IMR-90 (cell line): ENCODE results near the gene FOXC1. TPM values are rescaled to one million over a fixed set of nuclear protein-coding genes. Genes with fewer than 3 reads are reported as not detected.

Experiments
- ATAC-seq: fragments of 200-7000 bp; cut with Tn5 transposase; 2 replicates; pipeline ENCODE4 v1.9.1; 2020; ENCODE audit warnings: low read depth, mild to moderate bottlenecking, moderate library complexity
- BruUV-seq: library from RNA; stranded (reverse); fragments of 400-500 nt; replicated peaks from 2 replicates; lab custom pipeline; 2021; lab: Mats Ljungman, UMichigan
- CTCF ChIA-PET: fragments of 300-600 bp; formaldehyde crosslinking; extraction: SDS; loops from one replicate; lab custom pipeline; 2021; ENCODE audit warnings: antibody characterized with exemption; lab: Yijun Ruan, JAX
- POLR2A ChIA-PET: fragments of 300-600 bp; sonication (Branson Sonifier 250); formaldehyde crosslinking; loops from one replicate; lab custom pipeline; 2022; ENCODE audit warnings: antibody characterized with exemption; ENCODE audit not compliant: unreplicated experiment; lab: Charles Lee
- DNase-seq: peaks from one replicate; pipeline ENCODE4 v3.0.0; 2013
- H2AFZ ChIP-seq: replicated peaks from 2 replicates; pipeline ENCODE3; 2013; ENCODE audit warnings: low read length, mild to moderate bottlenecking; ENCODE audit not compliant: poor library complexity
- H2AK5ac ChIP-seq: 2 replicates; pipeline ENCODE4 v1.6.1; 2013; ENCODE audit warnings: low read depth, low read length, inconsistent platforms
- H2AK9ac ChIP-seq: replicated peaks from 2 replicates; pipeline ENCODE3; 2013; ENCODE audit warnings: mild to moderate bottlenecking, low read depth, low read length, moderate library complexity; ENCODE audit not compliant: poor library complexity
- H2BK120ac ChIP-seq: 2 replicates; pipeline ENCODE4 v1.6.1; 2013; ENCODE audit warnings: low read depth, low read length, inconsistent platforms
- H2BK15ac ChIP-seq: 3 replicates; pipeline ENCODE4 v1.6.1; 2013; ENCODE audit warnings: low read depth, low read length, inconsistent platforms
- H2BK20ac ChIP-seq: 2 replicates; pipeline ENCODE4 v1.6.1; 2013; ENCODE audit warnings: low read depth, mild to moderate bottlenecking, inconsistent platforms, low read length, moderate library complexity
- H2BK5ac ChIP-seq: 2 replicates; pipeline ENCODE4 v1.6.1; 2013; ENCODE audit warnings: mild to moderate bottlenecking, low read depth, low read length, inconsistent platforms; ENCODE audit not compliant: poor library complexity, severe bottlenecking
- H3K14ac ChIP-seq: replicated peaks from 2 replicates; pipeline ENCODE4 v1.6.1; 2013; ENCODE audit warnings: low read depth, low read length, inconsistent platforms
- H3K18ac ChIP-seq: 2 replicates; pipeline ENCODE4 v1.6.1; 2013; ENCODE audit warnings: low read depth, low read length, control low read depth
- H3K23ac ChIP-seq: 2 replicates; pipeline ENCODE4 v1.6.1; 2013; ENCODE audit warnings: low read depth, low read length, inconsistent platforms
- H3K27ac ChIP-seq: 2 replicates; pipeline ENCODE4 v1.5.1; 2013; ENCODE audit warnings: mild to moderate bottlenecking, control low read depth, low read length; ENCODE audit not compliant: insufficient read depth
- H3K27me3 ChIP-seq: 2 replicates; pipeline ENCODE4 v1.6.1; 2013; ENCODE audit warnings: low read length; ENCODE audit not compliant: control insufficient read depth, insufficient read depth
- H3K36me3 ChIP-seq: 2 replicates; pipeline ENCODE4 v1.6.1; 2013; ENCODE audit warnings: low read length, mixed read lengths; ENCODE audit not compliant: control insufficient read depth, insufficient read depth
- H3K4ac ChIP-seq: 2 replicates; pipeline ENCODE4 v1.6.1; 2013; ENCODE audit warnings: low read depth, low read length, inconsistent platforms
- H3K4me1 ChIP-seq: 2 replicates; pipeline ENCODE4 v1.6.1; 2013; ENCODE audit warnings: low read length, mixed read lengths; ENCODE audit not compliant: control insufficient read depth, insufficient read depth
- H3K4me2 ChIP-seq: 2 replicates; pipeline ENCODE4 v1.6.1; 2013; ENCODE audit warnings: low read depth, mild to moderate bottlenecking, control low read depth, low read length, moderate library complexity
- H3K4me3 ChIP-seq: 2 replicates; pipeline ENCODE4 v1.5.1; 2013; ENCODE audit warnings: low read depth, mild to moderate bottlenecking, control low read depth, low read length, moderate library complexity; ENCODE audit not compliant: insufficient read depth
- H3K56ac ChIP-seq: 2 replicates; pipeline ENCODE4 v1.6.1; 2013; ENCODE audit warnings: low read length, inconsistent platforms; ENCODE audit not compliant: insufficient read depth; ENCODE audit errors: extremely low read depth
- H3K79me1 ChIP-seq, 2 experiments: 2 replicates each; pipeline ENCODE4 v1.6.1; 2013; ENCODE audit warnings: low read length in 2 of 2, inconsistent platforms in 1 of 2, low read depth in 1 of 2
- H3K9ac ChIP-seq: 2 replicates; pipeline ENCODE4 v1.6.1; 2013; ENCODE audit warnings: low read depth, low read length, control low read depth
- H3K9me1 ChIP-seq: 2 replicates; pipeline ENCODE4 v1.6.1; 2013; ENCODE audit warnings: low read length, inconsistent platforms; ENCODE audit not compliant: insufficient read depth
- H3K9me3 ChIP-seq: 2 replicates; pipeline ENCODE4 v1.6.1; 2013; ENCODE audit warnings: low read length; ENCODE audit not compliant: control insufficient read depth, insufficient read depth
- H4K20me1 ChIP-seq: 2 replicates; pipeline ENCODE4 v1.6.1; 2013; ENCODE audit warnings: low read length, inconsistent platforms; ENCODE audit not compliant: insufficient read depth
- H4K5ac ChIP-seq: 2 replicates; pipeline ENCODE4 v1.6.1; 2013; ENCODE audit warnings: mild to moderate bottlenecking, low read depth, low read length, control low read depth
- H4K8ac ChIP-seq, 2 experiments: 2 replicates each; pipeline ENCODE4 v1.6.1; 2013; ENCODE audit warnings: low read depth in 2 of 2, low read length in 2 of 2, control low read depth in 1 of 2, inconsistent platforms in 1 of 2
- H4K91ac ChIP-seq: 2 replicates; pipeline ENCODE4 v1.6.1; 2013; ENCODE audit warnings: low read depth, low read length, inconsistent platforms; ENCODE audit not compliant: insufficient read depth
- BHLHE40 ChIP-seq: fragments of 150-350 bp; IDR thresholded peaks from 2 replicates; pipeline ENCODE4 v1.6.1; 2016; ENCODE audit warnings: mild to moderate bottlenecking, low read depth, low read length
- CEBPB ChIP-seq: IDR thresholded peaks from 2 replicates; pipeline ENCODE4 v1.6.1; 2012; ENCODE audit warnings: low read depth, low read length, improper control_type of control experiment
- CHD1 ChIP-seq: IDR thresholded peaks from 2 replicates; pipeline ENCODE4 v1.6.1; 2012; ENCODE audit warnings: low read depth, low read length, improper control_type of control experiment
- CTCF ChIP-seq: conservative IDR thresholded peaks from 2 replicates; pipeline ENCODE4 v1.5.1; 2012; ENCODE audit warnings: mild to moderate bottlenecking, low read depth, low read length, improper control_type of control experiment
- ELK1 ChIP-seq: fragments of 150-350 bp; IDR thresholded peaks from 2 replicates; pipeline ENCODE4 v1.6.1; 2016; ENCODE audit warnings: low read depth, mild to moderate bottlenecking, low read length, moderate library complexity, borderline replicate concordance
- FOS ChIP-seq: fragments of 150-350 bp; IDR thresholded peaks from 2 replicates; pipeline ENCODE4 v1.6.1; 2016; ENCODE audit warnings: low read depth, low read length
- MXI1 ChIP-seq: IDR thresholded peaks from 2 replicates; pipeline ENCODE4 v1.6.1; 2012; ENCODE audit warnings: low read depth, mild to moderate bottlenecking, low read length, moderate library complexity, borderline replicate concordance
- NFE2L2 ChIP-seq: fragments of 150-350 bp; IDR thresholded peaks from 2 replicates; pipeline ENCODE4 v1.6.1; 2016; ENCODE audit warnings: low read depth, mild to moderate bottlenecking, low read length
- POLR2A ChIP-seq: IDR thresholded peaks from 2 replicates; pipeline ENCODE4 v1.6.1; 2012; ENCODE audit warnings: mild to moderate bottlenecking, low read depth, low read length
- RAD21 ChIP-seq: IDR thresholded peaks from 2 replicates; pipeline ENCODE4 v1.6.1; 2012; ENCODE audit warnings: low read length, improper control_type of control experiment
- RCOR1 ChIP-seq: IDR thresholded peaks from 2 replicates; pipeline ENCODE4 v1.6.1; 2012; ENCODE audit warnings: mild to moderate bottlenecking, low read length, improper control_type of control experiment; ENCODE audit not compliant: insufficient replicate concordance
- RFX5 ChIP-seq: IDR thresholded peaks from 2 replicates; pipeline ENCODE4 v1.8.0; 2012; ENCODE audit warnings: low read depth, mild to moderate bottlenecking, low read length, moderate library complexity
- SMC3 ChIP-seq: fragments of 150-350 bp; IDR thresholded peaks from 2 replicates; pipeline ENCODE4 v1.6.1; 2016; ENCODE audit warnings: low read depth, mild to moderate bottlenecking, antibody characterized with exemption, low read length, moderate library complexity
- USF2 ChIP-seq: fragments of 150-350 bp; IDR thresholded peaks from 2 replicates; pipeline ENCODE4 v1.6.1; 2017; ENCODE audit warnings: mild to moderate bottlenecking, antibody characterized with exemption, low read length, low read depth
- WGBS, 2 experiments: methylation state at CpG; one replicate each; pipeline versions ENCODE4 v1.1.5 to v1.1.7; 2013; ENCODE audit warnings: missing lambda C conversion rate in 2 of 2; ENCODE audit not compliant: insufficient read length in 1 of 2; ENCODE audit errors: extremely low coverage in 2 of 2; 5-methylcytosine and 5-hydroxymethylcytosine counted together
- dilution Hi-C: fragments of 300-500 bp; cut with HindIII; formaldehyde crosslinking; loops from one replicate; pipeline ENCODE4 v1.14.3; 2018; ENCODE audit warnings: low sequenced_read_pairs; ENCODE audit not compliant: unreplicated experiment
- in situ Hi-C: fragments of 300-500 bp; cut with MboI; formaldehyde crosslinking; loops from 3 replicates; pipeline ENCODE4 v1.14.3; 2019; ENCODE audit warnings: low sequenced_read_pairs, inconsistent platforms, mixed read lengths
- intact Hi-C: fragments of 100-400 bp; cut with micrococcal nuclease; formaldehyde crosslinking; loops from 2 replicates; pipeline ENCODE4 v1.10.0; 2022
- polyA plus RNA-seq, 3 experiments: library from polyadenylated mRNA; depleted of rRNA; stranded (reverse); fragments of >200 nt; gene quantifications; 2 replicates each; pipeline ENCODE4 v1.2.3, GENCODE V29; 2012; ENCODE audit warnings: low replicate concordance in 1 of 3
- total RNA-seq: library from RNA; depleted of rRNA; stranded (reverse); fragments of >200 nt; gene quantifications from 2 replicates; pipeline ENCODE4 v1.2.3, GENCODE V29; 2012

The FOXC1 gene
- total and polyA plus RNA-seq, 2 of the 4 experiments (the other 2 are of a cell fraction): 1.3 to 4.0 TPM

- H3K4ac ChIP-seq: no peak overlapping the region
- H3K23ac ChIP-seq: no peak overlapping the region
- H3K36me3 ChIP-seq: no peaks in the 10 kb centered on the region
- H4K8ac ChIP-seq: no peak overlapping the region
- no peak overlapping the region for H2BK15ac ChIP-seq
- peaks cover 34% of the 10 kb centered on the region for H3K27me3 ChIP-seq
- no peak overlapping the region for H2AK9ac ChIP-seq
- H4K91ac ChIP-seq: no peak overlapping the region
- H3K4me1 ChIP-seq: no peaks in the 10 kb centered on the region
- H2AK5ac ChIP-seq: no peak overlapping the region
- no peak overlapping the region for H3K9ac ChIP-seq
- no peak overlapping the region for H2BK120ac ChIP-seq
- dilution Hi-C loops: no loop called here
- CTCF ChIA-PET: no interaction called here
- POLR2A ChIA-PET: no interaction called here
- H3K56ac ChIP-seq: no peak overlapping the region
- no peak overlapping the region for H3K14ac ChIP-seq
- H4K5ac ChIP-seq: no peak overlapping the region
- H3K9me3 ChIP-seq: peaks cover 7% of the 10 kb centered on the region
- no peak overlapping the region for H3K27ac ChIP-seq
- intact Hi-C loops: no loop called here
- DNase-seq (no peak), ATAC-seq (no peak)
- no peak overlapping the region for H3K18ac ChIP-seq
- H2BK5ac ChIP-seq: no peak overlapping the region
- no peak overlapping the region for H3K4me2 ChIP-seq
- TF ChIP-seq CTCF (no peak), CHD1 (no peak), RFX5 (no peak), SMC3 (no peak), FOS (no peak), RAD21 (no peak), RCOR1 (no peak), MXI1 (no peak), POLR2A (no peak), BHLHE40 (no peak), USF2 (no peak), CEBPB (no peak), NFE2L2 (no peak), ELK1 (no peak)
- H3K4me3 ChIP-seq: no peak overlapping the region
- no peaks in the 10 kb centered on the region for H3K79me1 ChIP-seq
- BruUV-seq: no TSS peak
- in situ Hi-C loops: no loop called here
- no peaks in the 10 kb centered on the region for H3K9me1 ChIP-seq
- H2AFZ ChIP-seq: no peak overlapping the region
- WGBS, 2 experiments: no CpG with 5 or more reads among the region's 7 CpGs
- H4K20me1 ChIP-seq: no peaks in the 10 kb centered on the region
- no peak overlapping the region for H2BK20ac ChIP-seq
Measured at GRCh38 chr6:1586256-1586655, 23.5 kb upstream of the FOXC1 start.
